ENCODE measurements around the gene TSPAN32.

TSPAN32 gene

GRCh38 chr11:2301631-2302305, at the start of gene TSPAN32, which contains the start of gene C11orf21:
Gene TSPAN32, plus strand, starts transcription at chr11:2302013. Its CDS starts 137 bp downstream, at chr11:2302150.
Gene C11orf21, minus strand, starts transcription at chr11:2301918. Its CDS starts 110 bp downstream, at chr11:2301808.
- peak; percentile 75 for DNase-seq

DNA sequence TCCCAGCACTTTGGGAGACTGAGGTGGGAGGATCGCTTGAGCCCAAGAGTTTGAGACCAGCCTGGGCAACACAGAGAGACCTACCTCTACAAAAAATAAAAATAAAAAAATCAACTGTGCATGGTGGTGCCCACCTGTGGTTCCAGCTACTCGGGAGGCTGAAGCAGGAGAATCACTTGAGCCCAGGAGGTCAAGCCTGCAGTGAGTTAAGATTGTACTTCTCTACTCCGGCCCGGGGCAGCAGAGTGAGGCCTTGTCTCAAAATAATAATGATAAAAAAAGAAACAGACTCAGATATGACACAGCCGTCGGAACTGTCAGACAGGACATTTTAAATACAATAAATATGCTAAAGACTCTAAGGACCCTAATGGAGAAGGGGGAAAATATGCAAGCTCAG, 49.8 kb upstream of the TSPAN32 start:
- DNase-seq = no peak

GRCh38 chr11:2256293-2256913, 45.4 kb upstream of the TSPAN32 start:
- DNase-seq = no peak

GRCh38 chr11:2256951-2257700, 44.7 kb upstream of the TSPAN32 start:
- DNase-seq = no peak

- no peak for DNase-seq
These were observed 43.0 kb upstream of the TSPAN32 start for GRCh38 chr11:2258501-2259465.

GRCh38 chr11:2259466-2259830, 42.4 kb upstream of the TSPAN32 start:
- DNase-seq = no peak

GRCh38 chr11:2259897-2260451, 41.8 kb upstream of the TSPAN32 start:
- no peak for DNase-seq

GRCh38 chr11:2260491-2261364, 41.1 kb upstream of the TSPAN32 start:
- no peak for DNase-seq

- no peak for DNase-seq
These were observed 40.2 kb upstream of the TSPAN32 start for GRCh38 chr11:2261436-2262230.

- DNase-seq = no peak
These were observed 39.3 kb upstream of the TSPAN32 start for GRCh38 chr11:2262301-2263070.

DNA sequence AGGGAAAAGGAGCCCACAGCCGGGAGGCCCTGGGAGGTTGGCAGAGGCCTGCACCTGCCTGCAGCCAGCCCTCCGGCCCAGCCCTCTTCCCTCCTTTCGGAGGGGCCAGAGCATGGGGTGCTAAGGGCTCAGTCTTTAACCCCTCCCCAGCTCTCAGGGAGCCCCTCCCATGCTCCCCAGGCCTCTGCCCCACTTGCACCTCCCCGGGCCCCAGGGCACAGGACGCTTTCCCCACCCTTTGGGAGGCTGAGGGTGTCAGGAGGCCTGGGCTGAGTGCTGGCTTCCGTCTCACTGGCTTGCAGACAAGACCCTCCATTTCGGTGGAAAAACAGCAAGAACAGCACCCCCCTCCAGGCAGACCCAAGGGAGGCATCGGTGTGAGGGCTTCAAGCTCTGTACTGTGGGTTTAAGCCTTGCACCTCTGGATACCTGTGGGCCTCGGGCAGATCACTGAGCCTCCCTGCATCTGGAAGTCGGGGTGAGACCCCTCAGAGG, 38.7 kb upstream of the TSPAN32 start:
- DNase-seq = no peak

DNA sequence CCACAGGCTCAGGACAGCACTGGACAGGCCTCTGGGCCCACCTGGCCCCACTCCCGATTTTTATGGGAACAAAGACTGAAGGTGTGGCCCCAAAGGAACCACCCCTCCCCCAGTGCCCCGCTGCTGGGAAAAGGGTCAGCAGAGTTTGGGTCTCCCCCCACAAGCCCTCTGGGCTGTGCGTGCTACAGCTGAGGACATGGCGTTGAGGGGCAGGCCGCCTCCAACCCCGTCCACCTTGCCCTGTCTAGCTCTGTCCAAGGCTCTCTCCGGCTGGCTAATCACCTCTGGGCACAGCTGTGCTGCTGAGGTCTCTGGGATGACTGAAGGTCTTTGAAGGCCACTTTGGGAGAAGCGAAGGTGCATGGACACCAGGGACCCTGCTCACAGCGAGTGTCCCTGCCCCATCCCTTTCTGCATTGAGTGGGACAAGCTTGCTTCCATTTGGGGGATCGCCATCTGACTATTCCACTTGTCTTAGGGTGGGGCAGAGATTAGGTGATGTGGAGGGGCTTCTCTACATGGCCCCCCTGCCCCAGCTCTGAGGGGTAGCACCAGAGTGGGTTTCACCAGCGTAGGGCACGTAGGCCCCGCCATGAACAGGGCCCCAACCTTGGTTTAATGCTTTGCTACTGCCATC, 38.0 kb upstream of the TSPAN32 start:
- no peak for DNase-seq

DNA sequence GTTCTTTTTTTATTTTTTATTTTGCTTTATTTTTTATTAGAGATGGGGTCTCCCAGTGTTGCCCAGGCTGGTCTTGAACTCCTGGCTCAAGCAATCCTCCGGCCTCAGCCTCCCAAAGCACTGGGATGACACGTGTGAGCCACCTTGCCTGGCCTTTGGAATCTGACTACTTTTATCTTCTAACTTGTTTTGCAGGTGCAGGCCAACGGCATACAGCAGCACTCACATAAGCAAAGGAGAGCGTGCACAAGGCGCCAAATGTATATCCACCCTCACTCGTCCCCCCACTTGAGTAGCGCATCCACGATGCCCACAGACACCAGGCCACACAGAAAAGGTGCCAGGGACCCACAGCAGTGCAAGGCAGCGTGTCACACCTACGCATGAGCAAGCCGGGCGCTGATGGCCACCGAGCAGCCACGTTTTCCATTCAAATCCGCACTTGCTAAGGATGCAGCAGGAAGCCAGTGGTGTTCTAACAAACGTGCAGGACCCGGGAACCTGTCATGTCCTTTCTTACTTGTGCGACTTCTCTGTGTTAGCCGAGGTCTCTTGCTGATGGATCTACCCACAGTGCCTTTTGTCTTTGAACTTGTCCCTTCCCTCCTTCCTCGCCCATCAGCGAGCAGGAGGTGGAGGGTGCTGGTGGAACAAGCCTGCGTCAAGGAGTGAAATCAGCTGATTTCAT, 37.3 kb upstream of the TSPAN32 start:
- DNase-seq = no peak

GRCh38 chr11:2265396-2265795, 36.4 kb upstream of the TSPAN32 start:
- DNase-seq = peak; percentile 49

DNA sequence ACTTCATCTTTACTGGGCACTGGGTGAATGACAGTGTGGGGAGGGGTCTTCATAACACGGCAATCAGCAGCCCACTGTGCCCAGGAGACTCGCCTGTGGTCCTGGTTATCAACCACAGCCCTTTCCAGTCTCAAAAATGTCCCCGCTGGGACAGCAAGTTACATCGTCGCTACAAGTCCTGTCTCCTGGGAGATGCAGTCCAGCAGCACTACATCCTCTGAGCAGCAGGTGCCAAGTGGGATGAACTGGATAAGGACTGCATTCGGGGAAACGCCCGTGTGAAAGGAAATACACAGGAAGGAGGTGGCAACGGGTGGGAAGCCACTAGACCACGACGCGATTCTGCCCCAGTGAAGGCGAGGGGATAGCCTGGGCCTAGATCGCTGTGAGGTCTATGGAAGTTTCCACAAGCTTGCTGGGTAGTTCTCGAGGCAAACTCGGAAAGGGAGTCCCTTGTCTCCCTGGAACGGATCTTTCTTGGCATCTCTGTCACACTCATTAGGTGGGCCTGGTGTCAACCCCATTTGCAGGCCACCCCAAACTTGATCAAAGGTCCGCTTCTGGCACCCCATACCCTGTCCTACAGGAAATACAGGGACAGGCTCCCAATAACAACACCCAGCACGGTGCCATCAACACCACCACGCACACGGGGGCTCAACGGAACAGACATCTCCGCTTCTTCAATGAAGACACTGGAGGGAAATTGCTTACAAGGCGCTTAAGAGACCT, 35.8 kb upstream of the TSPAN32 start:
- DNase-seq = no peak

- no peak for DNase-seq
These were observed 35.1 kb upstream of the TSPAN32 start for GRCh38 chr11:2266586-2267305.

DNA sequence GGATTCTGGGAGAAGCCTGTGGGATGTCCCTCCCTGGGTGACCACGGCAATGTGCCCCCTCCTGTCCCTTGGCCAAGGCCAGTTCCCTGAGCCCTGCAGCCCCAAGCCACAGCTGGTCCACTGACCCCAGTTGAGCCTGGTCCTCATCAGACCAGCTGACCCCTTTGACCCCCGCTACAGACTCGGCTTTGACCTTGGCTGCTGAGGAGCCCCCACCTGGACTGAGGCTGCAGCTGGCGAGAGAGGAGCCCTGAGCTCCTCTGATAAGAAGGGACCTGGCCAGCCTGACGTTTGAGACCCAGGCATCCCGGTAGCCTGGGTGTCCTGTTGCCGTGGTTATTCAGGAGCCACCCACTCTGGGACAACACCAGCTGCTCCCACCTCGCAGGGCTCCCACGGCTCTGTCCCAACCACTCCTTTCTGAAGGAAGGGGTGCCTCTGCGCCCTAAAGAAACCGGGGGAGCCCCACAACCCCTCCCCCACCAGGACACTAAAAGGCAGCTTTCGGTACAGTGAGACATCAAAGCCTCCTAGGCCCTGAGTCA, 34.4 kb upstream of the TSPAN32 start:
- no peak for DNase-seq
